Activated CD4-positive, alpha-beta T cell treated with anti-CD3 and anti-CD28 coated beads for 36 hours (primary cell): ENCODE data around the gene DICER1. TPM values are rescaled to one million over a fixed set of nuclear protein-coding genes. Genes with fewer than 3 reads are reported as not detected.

Experiments
- ATAC-seq: fragments of 200-7000 bp; cut with Tn5 transposase; one replicate; pipeline ENCODE4 v1.10.0; 2021; ENCODE audit warnings: mild to moderate bottlenecking, moderate library complexity
- CTCF ChIA-PET: fragments of 350-600 bp; sonication (Branson Sonifier 250); formaldehyde crosslinking; loops from one replicate; lab custom pipeline; 2021; ENCODE audit warnings: antibody characterized with exemption; lab: Charles Lee
- POLR2A ChIA-PET: fragments of 350-600 bp; sonication (Branson Sonifier 250); formaldehyde crosslinking; loops from one replicate; lab custom pipeline; 2021; ENCODE audit warnings: antibody characterized with exemption, inconsistent platforms; lab: Charles Lee
- DNase-seq: peaks from one replicate; pipeline ENCODE4 v3.0.0-alpha.2; 2020
- H3K27ac Mint-ChIP-seq: one replicate; pipeline ENCODE4 v1.8.0; 2021; ENCODE audit warnings: mixed read lengths
- H3K27me3 Mint-ChIP-seq: one replicate; pipeline ENCODE4 v1.8.0; 2021; ENCODE audit warnings: mixed read lengths
- H3K36me3 Mint-ChIP-seq: one replicate; pipeline ENCODE4 v1.8.0; 2021; ENCODE audit warnings: low read depth, mixed read lengths
- H3K4me1 Mint-ChIP-seq: one replicate; pipeline ENCODE4 v1.8.0; 2021; ENCODE audit warnings: mixed read lengths
- H3K4me3 Mint-ChIP-seq: one replicate; pipeline ENCODE4 v1.8.0; 2021; ENCODE audit warnings: mild to moderate bottlenecking, moderate library complexity, mixed read lengths
- H3K9me3 Mint-ChIP-seq: one replicate; pipeline ENCODE4 v1.8.0; 2021; ENCODE audit warnings: low read depth, mixed read lengths
- intact Hi-C, 2 experiments: fragments of 100-400 bp; cut with DNase I in 1 of 2; cut with micrococcal nuclease in 1 of 2; formaldehyde crosslinking; loops; one replicate each; pipeline versions ENCODE4 v1.14.2 to v1.15.1; 2022 to 2024; cut with DNase I, micrococcal nuclease
- total RNA-seq, 2 experiments: library from RNA; stranded (reverse); gene quantifications; one replicate each; pipeline ENCODE4 v1.2.3, GENCODE V29; 2021

The DICER1 gene
- total RNA-seq, 2 experiments from 2014 or later = 41.6 to 61.1 TPM

DNA sequence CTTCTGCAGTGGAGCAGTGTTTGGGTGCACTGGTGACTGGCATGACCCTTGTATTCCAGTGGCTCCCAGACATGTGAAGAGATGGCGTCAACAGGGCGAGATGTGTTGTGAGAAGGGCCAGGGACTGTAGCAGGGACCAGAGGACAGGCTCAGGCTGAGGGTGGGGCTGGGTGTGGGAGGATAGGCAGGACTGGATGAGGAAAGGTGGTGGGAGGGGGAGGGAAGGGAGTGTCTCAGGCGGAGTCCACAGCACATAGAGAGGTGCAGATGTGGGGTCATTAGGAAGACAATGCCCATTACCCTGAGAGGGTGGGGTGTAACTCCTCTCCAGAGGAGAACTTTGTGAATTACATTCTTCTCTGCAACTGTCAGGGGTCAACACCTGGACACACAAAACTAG lies 78.5 kb downstream of the DICER1 start:
- no peaks in the 10 kb centered on the region for H3K4me1 Mint-ChIP-seq
- H3K36me3 Mint-ChIP-seq = no peaks in the 10 kb centered on the region

DNA sequence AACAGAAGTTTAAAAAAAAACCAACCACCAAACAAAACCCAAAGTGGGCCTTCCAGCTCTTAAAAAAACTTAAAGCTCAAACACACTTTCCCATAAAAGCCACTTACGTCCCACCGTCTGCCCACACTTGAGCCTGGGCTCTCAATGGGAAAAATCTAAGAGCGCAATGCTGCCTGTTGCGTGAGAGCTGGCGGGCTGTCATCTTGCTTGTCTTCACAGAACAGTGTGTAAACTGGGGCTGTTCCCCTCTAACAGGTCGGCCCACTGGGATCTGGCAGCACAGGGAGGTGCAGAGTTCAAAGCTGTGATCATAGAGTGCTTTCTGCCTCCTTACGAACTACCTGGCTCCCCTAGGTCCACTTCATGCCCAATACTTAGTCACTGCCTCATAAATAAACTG lies 80.0 kb downstream of the DICER1 start:
- no peak overlapping the region for H3K27ac Mint-ChIP-seq
- peaks cover 4% of the 10 kb centered on the region for H3K9me3 Mint-ChIP-seq
- POLR2A ChIA-PET = no interaction called here

More for the DNA sequence above, 78.5 kb downstream of the DICER1 start:
- H3K27ac Mint-ChIP-seq = no peak overlapping the region
- ATAC-seq (no peak), DNase-seq (no peak)
- H3K4me3 Mint-ChIP-seq = no peak overlapping the region
- H3K9me3 Mint-ChIP-seq = peaks cover 2% of the 10 kb centered on the region
- CTCF ChIA-PET = no interaction called here
- peaks cover 8% of the 10 kb centered on the region for H3K27me3 Mint-ChIP-seq
- intact Hi-C loops = no loop called here
- POLR2A ChIA-PET = no interaction called here

DNA sequence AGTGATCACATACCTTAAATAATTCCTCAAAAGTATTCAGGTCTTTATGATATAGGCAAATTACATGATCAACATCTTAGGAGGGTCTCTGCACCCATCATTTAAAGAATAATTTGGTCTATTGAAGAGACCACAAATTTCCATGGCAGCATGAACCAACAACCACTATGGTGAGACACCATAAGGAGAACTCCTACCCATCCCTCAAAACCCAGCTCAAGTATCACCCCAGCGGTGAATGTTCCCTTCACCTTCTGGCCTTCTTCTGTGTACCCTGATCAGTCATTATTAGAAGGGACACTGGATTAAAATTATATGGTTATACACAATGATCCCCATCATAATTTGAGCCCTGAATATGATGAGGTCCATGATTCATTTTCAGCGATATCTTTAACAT lies 81.5 kb downstream of the DICER1 start:
- H3K27me3 Mint-ChIP-seq = peaks cover 15% of the 10 kb centered on the region
- intact Hi-C loops = no loop called here
- CTCF ChIA-PET = no interaction called here
- POLR2A ChIA-PET = no interaction called here
- H3K4me1 Mint-ChIP-seq = no peaks in the 10 kb centered on the region
- peaks cover 4% of the 10 kb centered on the region for H3K9me3 Mint-ChIP-seq
- no peak for ATAC-seq
- no peaks in the 10 kb centered on the region for H3K36me3 Mint-ChIP-seq
- no peak overlapping the region for H3K27ac Mint-ChIP-seq
- no peak for DNase-seq
- H3K4me3 Mint-ChIP-seq = no peak overlapping the region

More for the DNA sequence above, 80.0 kb downstream of the DICER1 start:
- DNase-seq (no peak), ATAC-seq (no peak)
- Mint-ChIP-seq H3K27me3 (peaks cover 15% of the 10 kb centered on the region), H3K4me3 (no peak overlapping the region), H3K36me3 (no peaks in the 10 kb centered on the region), H3K4me1 (no peaks in the 10 kb centered on the region)
- CTCF ChIA-PET = no interaction called here
- intact Hi-C loops = no loop called here

DNA sequence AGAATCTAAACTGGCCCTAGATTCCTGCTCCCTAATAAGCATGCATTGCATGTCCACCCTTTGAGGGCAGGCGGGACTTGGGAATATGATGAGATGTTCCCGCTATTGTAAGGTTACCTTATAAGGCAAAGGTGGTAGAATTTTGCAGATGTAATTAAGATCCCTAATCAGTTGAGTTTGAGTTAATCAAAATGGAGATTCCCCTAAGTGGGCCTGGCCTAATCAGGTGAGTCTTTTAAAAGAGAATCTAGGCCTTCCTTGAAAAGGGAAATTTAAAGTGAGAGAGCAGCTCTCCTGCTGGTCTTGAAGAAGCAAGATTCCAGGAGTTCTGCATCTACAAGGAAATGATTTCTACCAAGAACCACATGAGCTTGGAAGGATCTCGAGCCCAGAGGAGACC lies 83.4 kb downstream of the DICER1 start:
- intact Hi-C loops = no loop called here
- ChIA-PET CTCF (interaction anchor here (0.6 kb wide), 2 partner anchors 84 to 322 kb away, joined by 3 read pairs; no protein-coding TSS in a partner anchor), POLR2A (no interaction called here)
- DNase-seq = no peak
- no peaks in the 10 kb centered on the region for H3K36me3 Mint-ChIP-seq
- peaks cover 17% of the 10 kb centered on the region for H3K27me3 Mint-ChIP-seq
- peaks cover 4% of the 10 kb centered on the region for H3K9me3 Mint-ChIP-seq
- ATAC-seq = no peak
- H3K4me1 Mint-ChIP-seq = no peaks in the 10 kb centered on the region
- H3K27ac Mint-ChIP-seq = no peak overlapping the region
- no peak overlapping the region for H3K4me3 Mint-ChIP-seq

DNA sequence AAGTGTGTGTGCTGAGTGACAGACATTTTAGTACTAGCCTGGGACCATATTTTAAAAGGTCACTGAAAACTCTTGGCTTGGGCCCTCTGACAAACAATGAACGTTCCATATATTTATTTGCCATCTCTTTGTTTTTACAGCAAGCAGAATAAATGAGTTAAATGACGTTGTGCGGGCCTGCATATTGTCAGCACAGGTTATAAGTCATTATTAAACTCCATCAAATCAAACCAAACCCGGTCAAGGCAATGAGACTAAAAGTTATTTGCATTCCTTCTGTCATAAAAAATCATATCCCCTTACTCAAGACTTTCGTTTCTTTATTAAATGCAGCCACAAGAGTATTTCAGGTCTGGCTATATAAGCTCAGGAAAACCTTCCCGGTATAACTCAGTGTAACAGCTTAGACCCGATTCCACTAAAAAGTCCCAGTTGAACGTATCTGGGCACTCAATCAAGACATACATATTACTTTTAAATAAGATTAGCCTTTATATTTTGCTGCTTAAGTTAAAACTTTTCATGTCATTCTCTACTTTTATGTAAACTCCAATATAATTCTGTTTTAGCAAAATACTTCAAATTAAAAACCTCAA lies 84.9 kb downstream of the DICER1 start:
- no peak for ATAC-seq
- peaks cover 12% of the 10 kb centered on the region for H3K27me3 Mint-ChIP-seq

DNA sequence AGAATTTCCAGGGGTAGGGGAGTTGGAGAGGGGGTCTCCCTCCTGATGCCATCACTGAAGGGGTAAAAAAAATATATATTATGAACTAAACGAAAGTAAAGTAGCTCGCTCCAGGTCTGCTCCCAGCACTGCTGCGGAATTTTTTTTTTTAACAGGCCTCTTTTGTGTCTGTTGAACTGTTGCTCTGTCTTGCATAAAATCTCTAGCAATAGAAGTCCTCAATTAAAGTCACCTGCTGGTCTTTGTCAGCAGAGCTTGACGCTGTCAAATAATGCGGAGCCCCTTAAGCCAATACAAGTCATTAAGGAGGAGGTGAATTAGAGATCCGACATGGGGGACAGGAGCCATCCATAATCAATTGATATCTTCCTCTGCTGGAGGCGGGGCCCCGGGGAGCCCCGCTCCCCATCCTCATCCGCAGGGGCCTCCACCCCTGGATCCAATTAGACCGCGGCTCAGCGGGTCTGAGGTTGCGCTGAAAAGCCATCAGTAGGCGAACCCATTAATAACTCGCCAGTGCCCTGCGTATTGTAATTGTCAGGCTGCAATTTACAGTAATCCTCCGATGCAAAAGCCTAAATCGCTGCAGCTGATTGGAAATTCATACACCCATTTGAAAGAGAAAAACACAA lies 85.6 kb downstream of the DICER1 start:
- H3K4me1 Mint-ChIP-seq = no peaks in the 10 kb centered on the region
- H3K4me3 Mint-ChIP-seq = no peak overlapping the region
- POLR2A ChIA-PET = no interaction called here
- DNase-seq = no peak
- H3K27ac Mint-ChIP-seq = no peak overlapping the region
- CTCF ChIA-PET = interaction anchor here (0.6 kb wide), 1 partner anchor 767 kb away, joined by 3 read pairs; no protein-coding TSS in a partner anchor
- no peak for ATAC-seq
- intact Hi-C loops = no loop called here
- H3K27me3 Mint-ChIP-seq = peaks cover 12% of the 10 kb centered on the region
- H3K9me3 Mint-ChIP-seq = peaks cover 2% of the 10 kb centered on the region
- no peaks in the 10 kb centered on the region for H3K36me3 Mint-ChIP-seq

More for the DNA sequence above, 84.9 kb downstream of the DICER1 start:
- Mint-ChIP-seq H3K4me1 (no peaks in the 10 kb centered on the region), H3K9me3 (peaks cover 2% of the 10 kb centered on the region), H3K27ac (no peak overlapping the region), H3K36me3 (no peaks in the 10 kb centered on the region), H3K4me3 (no peak overlapping the region)
- ChIA-PET CTCF (no interaction called here), POLR2A (no interaction called here)
- no peak for DNase-seq
- intact Hi-C loops = no loop called here

DNA sequence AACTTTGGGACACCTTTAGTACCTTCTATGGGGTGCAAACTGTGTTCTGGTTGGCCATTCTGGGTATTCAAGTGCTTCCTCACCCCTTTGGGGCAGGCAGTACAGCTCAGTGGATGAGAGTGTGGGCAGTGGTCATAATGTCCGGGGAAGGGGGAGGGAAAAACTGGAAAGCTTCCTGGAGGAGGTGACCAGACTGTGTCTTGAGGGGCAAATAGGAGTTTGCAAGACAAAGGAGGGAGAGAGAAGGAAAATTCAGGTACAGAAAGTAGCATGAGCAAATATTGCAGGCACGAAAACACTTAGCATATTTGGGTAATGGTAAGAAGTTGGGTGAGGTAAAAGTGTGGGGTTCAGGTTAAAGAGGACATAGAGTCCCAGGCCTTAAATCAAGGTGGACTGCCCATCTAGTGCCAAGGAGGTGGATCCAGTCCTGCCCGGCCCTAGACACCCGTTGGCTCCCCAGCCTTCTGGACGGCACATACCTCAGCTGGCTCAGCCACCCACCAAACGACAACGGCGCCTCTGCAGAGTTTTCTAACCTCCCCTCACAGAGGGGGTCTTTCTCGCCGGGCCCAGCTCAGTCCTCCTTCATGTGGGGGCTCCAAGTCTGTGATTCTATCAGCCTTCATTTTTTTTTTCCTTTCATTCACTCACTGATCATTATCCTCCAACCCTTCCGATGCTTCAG lies 86.4 kb downstream of the DICER1 start:
- Mint-ChIP-seq H3K4me1 (no peaks in the 10 kb centered on the region), H3K9me3 (peaks cover 2% of the 10 kb centered on the region)
- CTCF ChIA-PET = interaction anchor here (0.6 kb wide), 1 partner anchor 766 kb away, joined by 3 read pairs; no protein-coding TSS in a partner anchor

DNA sequence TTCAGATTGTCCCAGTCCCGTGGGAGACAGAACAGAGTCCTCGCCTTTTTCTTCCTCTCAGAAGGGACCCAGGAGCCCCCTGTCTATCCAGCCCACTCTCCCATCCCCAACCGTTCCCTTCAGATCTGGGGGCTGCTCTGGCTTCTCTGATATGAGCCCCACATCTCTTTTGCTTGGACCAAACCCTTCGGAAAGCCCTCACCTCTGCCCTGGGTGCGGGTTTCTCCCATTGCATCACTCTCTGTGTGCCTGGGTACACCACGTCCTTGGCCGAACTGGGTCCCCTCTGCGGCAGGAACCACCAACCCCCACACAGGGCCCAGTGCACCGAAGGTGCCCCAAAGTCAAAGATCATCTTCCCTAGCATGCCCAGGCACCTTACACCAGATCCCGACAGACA lies 87.8 kb downstream of the DICER1 start:
- ChIA-PET CTCF (no interaction called here), POLR2A (no interaction called here)
- ATAC-seq (no peak), DNase-seq (no peak)
- intact Hi-C loops = no loop called here
- no peaks in the 10 kb centered on the region for H3K36me3 Mint-ChIP-seq
- H3K27me3 Mint-ChIP-seq = peaks cover 9% of the 10 kb centered on the region
- no peak overlapping the region for H3K27ac Mint-ChIP-seq
- H3K9me3 Mint-ChIP-seq = peaks cover 2% of the 10 kb centered on the region
- no peaks in the 10 kb centered on the region for H3K4me1 Mint-ChIP-seq
- H3K4me3 Mint-ChIP-seq = no peak overlapping the region

More for the DNA sequence above, 86.4 kb downstream of the DICER1 start:
- Mint-ChIP-seq H3K36me3 (no peaks in the 10 kb centered on the region), H3K4me3 (no peak overlapping the region), H3K27ac (no peak overlapping the region), H3K27me3 (peaks cover 9% of the 10 kb centered on the region)
- no peak for DNase-seq
- intact Hi-C loops = no loop called here
- POLR2A ChIA-PET = no interaction called here
- ATAC-seq = no peak

DNA sequence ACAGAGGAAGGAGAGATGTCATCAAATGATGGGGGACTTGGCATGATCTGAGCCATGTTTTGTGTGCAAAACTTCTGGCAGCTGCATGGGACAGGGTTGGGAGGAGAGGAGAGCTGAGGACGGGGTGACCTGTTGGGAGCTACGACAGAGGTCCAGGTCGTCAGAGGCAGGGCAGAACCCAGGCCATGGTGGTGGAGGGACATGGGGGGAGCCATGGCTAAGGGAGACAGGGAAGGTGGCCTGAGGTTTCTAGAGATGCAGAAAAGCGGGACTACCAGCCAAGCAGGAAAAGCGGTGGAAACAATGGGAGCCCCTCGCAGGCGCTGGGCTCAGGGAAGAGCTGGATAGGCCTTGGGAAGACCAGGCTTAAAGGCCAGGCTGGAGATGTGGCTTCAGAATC lies 88.3 kb downstream of the DICER1 start:
- ChIA-PET CTCF (no interaction called here), POLR2A (no interaction called here)
- Mint-ChIP-seq H3K27ac (no peak overlapping the region), H3K36me3 (no peaks in the 10 kb centered on the region), H3K27me3 (peaks cover 9% of the 10 kb centered on the region), H3K4me1 (no peaks in the 10 kb centered on the region), H3K4me3 (no peak overlapping the region), H3K9me3 (peaks cover 2% of the 10 kb centered on the region)
- DNase-seq (no peak), ATAC-seq (no peak)
- intact Hi-C loops = no loop called here

DNA sequence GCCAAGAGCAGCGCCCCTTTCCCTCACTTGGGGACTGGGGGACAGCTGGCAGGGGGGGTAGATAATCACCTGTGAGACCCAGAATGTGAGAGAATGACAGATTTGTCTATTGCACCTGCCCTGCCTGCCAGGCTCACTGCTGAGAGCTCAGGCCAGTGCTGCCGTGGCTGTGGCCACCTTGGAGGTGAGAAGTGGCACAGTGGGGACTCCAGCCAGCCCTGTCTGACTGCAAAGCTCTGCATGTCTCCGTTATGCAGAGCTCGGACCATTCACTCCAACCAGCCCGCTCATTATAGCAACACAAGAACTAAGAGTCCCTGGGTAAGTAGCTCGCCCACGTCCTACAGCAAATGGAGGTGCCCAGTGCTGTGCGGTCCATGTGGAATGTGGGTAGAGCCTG lies 88.8 kb downstream of the DICER1 start:
- ATAC-seq = no peak
- no peak overlapping the region for H3K4me3 Mint-ChIP-seq
- H3K27me3 Mint-ChIP-seq = peaks cover 8% of the 10 kb centered on the region
- no peaks in the 10 kb centered on the region for H3K36me3 Mint-ChIP-seq
- ChIA-PET CTCF (no interaction called here), POLR2A (no interaction called here)
- H3K9me3 Mint-ChIP-seq = peaks cover 2% of the 10 kb centered on the region
- intact Hi-C loops = no loop called here
- no peaks in the 10 kb centered on the region for H3K4me1 Mint-ChIP-seq
- DNase-seq = no peak
- no peak overlapping the region for H3K27ac Mint-ChIP-seq

DNA sequence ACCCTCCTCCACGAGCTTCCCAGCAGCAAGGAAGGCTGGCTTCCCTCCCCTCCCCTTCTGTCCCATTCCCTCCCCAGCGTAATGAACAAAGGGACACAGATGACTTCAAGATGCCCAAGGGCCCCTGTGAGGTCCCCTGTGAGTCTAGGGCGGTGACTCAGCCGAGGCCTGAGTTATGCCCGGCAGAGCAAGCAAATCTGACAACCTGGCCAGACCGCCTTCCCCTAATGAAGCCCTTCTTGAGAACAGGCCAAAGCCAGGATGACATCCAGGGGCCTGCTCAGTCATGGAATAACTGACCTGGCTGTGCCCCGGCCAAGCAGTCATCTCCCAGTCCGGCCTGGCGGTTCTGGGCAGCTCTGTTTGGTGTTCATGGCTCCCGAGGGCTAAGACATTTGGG lies 89.2 kb downstream of the DICER1 start:
- no peaks in the 10 kb centered on the region for H3K36me3 Mint-ChIP-seq
- ChIA-PET CTCF (no interaction called here), POLR2A (no interaction called here)
- no peak for DNase-seq
- H3K4me3 Mint-ChIP-seq = no peak overlapping the region
- peaks cover 2% of the 10 kb centered on the region for H3K9me3 Mint-ChIP-seq
- H3K4me1 Mint-ChIP-seq = no peaks in the 10 kb centered on the region
- ATAC-seq = no peak
- no peak overlapping the region for H3K27ac Mint-ChIP-seq
- intact Hi-C loops = no loop called here
- H3K27me3 Mint-ChIP-seq = peaks cover 5% of the 10 kb centered on the region

DNA sequence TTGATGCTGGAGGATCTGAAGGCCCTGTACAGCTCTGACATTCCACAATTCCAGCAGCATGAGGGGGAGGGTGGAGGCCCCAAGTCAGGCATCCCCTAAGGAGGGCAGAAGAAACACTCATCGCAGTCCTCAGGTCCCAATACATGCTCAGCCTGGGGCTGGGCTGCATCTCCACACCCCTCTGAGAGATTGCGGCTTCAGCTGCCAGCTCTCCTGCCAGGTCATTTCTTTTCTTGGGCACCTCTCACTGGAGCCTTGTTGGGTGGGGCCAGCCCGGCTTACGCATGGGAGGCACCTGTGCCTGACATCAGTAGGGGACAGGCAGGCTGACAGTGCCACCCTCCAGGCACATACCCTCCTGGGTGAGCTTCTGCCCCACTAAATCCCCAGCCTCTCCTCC lies 89.8 kb downstream of the DICER1 start:
- no peaks in the 10 kb centered on the region for H3K36me3 Mint-ChIP-seq
- no peaks in the 10 kb centered on the region for H3K4me1 Mint-ChIP-seq
- no peak overlapping the region for H3K27ac Mint-ChIP-seq
- H3K4me3 Mint-ChIP-seq = no peak overlapping the region
- DNase-seq (no peak), ATAC-seq (no peak)
- intact Hi-C loops = no loop called here
- POLR2A ChIA-PET = no interaction called here
- no peaks in the 10 kb centered on the region for H3K9me3 Mint-ChIP-seq
- CTCF ChIA-PET = no interaction called here
- H3K27me3 Mint-ChIP-seq = peaks cover 3% of the 10 kb centered on the region
